HepG2 (cell line): ENCODE measurements around the gene GFRA1. TPM values are rescaled to one million over a fixed set of nuclear protein-coding genes. Genes with fewer than 3 reads are reported as not detected.

ENCODE experiments used
- ATAC-seq: fragments of 200-7000 bp; cut with Tn5 transposase; 3 replicates; pipeline ENCODE4 v1.9.1; 2020; ENCODE audit warnings: mild to moderate bottlenecking, moderate library complexity
- BruUV-seq: library from RNA; stranded (reverse); fragments of 400-500 nt; replicated peaks from 2 replicates; lab custom pipeline; 2021; lab: Mats Ljungman, UMichigan
- CTCF ChIA-PET: fragments of 300-600 bp; formaldehyde crosslinking; extraction: SDS; loops from one replicate; lab custom pipeline; 2021; ENCODE audit warnings: low total read pairs, inconsistent platforms, low intra/inter-chr PET ratio; lab: Yijun Ruan, JAX
- POLR2A ChIA-PET: fragments of 350-600 bp; sonication (Branson Sonifier 250); formaldehyde crosslinking; loops from one replicate; lab custom pipeline; 2020; ENCODE audit warnings: antibody characterized with exemption, inconsistent platforms; lab: Yijun Ruan, JAX
- DNase-seq: peaks from one replicate; pipeline ENCODE4 v3.0.0-alpha.2; 2015; ENCODE audit warnings: low spot score
- FAIRE-seq: peaks from 3 replicates; lab custom pipeline; 2011; peaks lifted over from hg19 to GRCh38; lab: Jason Lieb, UNC
- H2AFZ ChIP-seq: one replicate; pipeline ENCODE4 v1.6.1; 2011; ENCODE audit warnings: low read length, inconsistent platforms
- H3K27ac ChIP-seq: fragments of 300-600 bp; 3 replicates; pipeline ENCODE4 v1.8.0; 2011; ENCODE audit warnings: mixed run types, mild to moderate bottlenecking, mixed read lengths, low read length, inconsistent platforms; ENCODE audit not compliant: insufficient read depth; ENCODE audit errors: extremely low read length
- H3K27me3 ChIP-seq, 2 experiments: fragments of 200-600 bp in 1 of 2; 2 replicates in 1 of 2; 3 replicates in 1 of 2; pipeline versions ENCODE4 v1.6.0 to v1.8.0; 2011; ENCODE audit warnings: low read length in 2 of 2, mild to moderate bottlenecking in 2 of 2, moderate library complexity in 2 of 2, inconsistent platforms in 1 of 2; ENCODE audit not compliant: insufficient read depth in 2 of 2, control insufficient read depth in 1 of 2
- H3K36me3 ChIP-seq, 2 experiments: fragments of 200-600 bp in 1 of 2; replicated peaks in 1 of 2; 2 replicates in 1 of 2; 3 replicates in 1 of 2; pipeline versions ENCODE4 v1.5.1 to v1.8.0; 2011; ENCODE audit warnings: low read length in 2 of 2, inconsistent platforms in 1 of 2; ENCODE audit not compliant: insufficient read depth in 2 of 2, control insufficient read depth in 1 of 2
- H3K4me1 ChIP-seq: 2 replicates; pipeline ENCODE4 v1.5.1; 2012; ENCODE audit warnings: low read length, inconsistent platforms; ENCODE audit not compliant: insufficient read depth
- H3K4me2 ChIP-seq: 2 replicates; pipeline ENCODE4 v1.6.0; 2011; ENCODE audit warnings: low read depth, low read length, inconsistent platforms
- H3K4me3 ChIP-seq, 3 experiments: fragments of 200-600 bp in 1 of 3; sonication (generic), shearing (Covaris generic) in 1 of 3; replicated peaks in 1 of 3; 2 replicates each; pipeline ENCODE4 v1.5.1; 2011 to 2016; ENCODE audit warnings: low read length in 3 of 3, inconsistent platforms in 2 of 3, low read depth in 2 of 3, mild to moderate bottlenecking in 2 of 3, control low read depth in 1 of 3, mixed read lengths in 1 of 3; ENCODE audit not compliant: insufficient read depth in 1 of 3
- H3K79me2 ChIP-seq: one replicate; pipeline ENCODE4 v1.6.1; 2011; ENCODE audit warnings: low read length, inconsistent platforms; ENCODE audit not compliant: insufficient read depth
- H3K9ac ChIP-seq: 2 replicates; pipeline ENCODE4 v1.6.0; 2011; ENCODE audit warnings: mild to moderate bottlenecking, low read depth, low read length, inconsistent platforms; ENCODE audit not compliant: insufficient read depth
- H3K9me3 ChIP-seq: 2 replicates; pipeline ENCODE4 v1.5.1; 2012; ENCODE audit warnings: mild to moderate bottlenecking, low read length
- H4K20me1 ChIP-seq: 2 replicates; pipeline ENCODE4 v1.6.0; 2011; ENCODE audit warnings: inconsistent platforms, mild to moderate bottlenecking, low read length, moderate library complexity; ENCODE audit not compliant: insufficient read depth
- NONO ChIP-seq, 2 experiments: fragments of 450-650 bp in 1 of 2; sonication (generic) in 1 of 2; formaldehyde crosslinking in 1 of 2; IDR thresholded peaks in 1 of 2; conservative IDR thresholded peaks in 1 of 2; 2 replicates each; pipeline versions ENCODE4 v1.6.1 to v1.8.0; 2017 to 2022; ENCODE audit warnings: mild to moderate bottlenecking in 1 of 2, missing genetic modification reagents in 1 of 2, moderate library complexity in 1 of 2
- SNAPC2 ChIP-seq: sonication (generic); formaldehyde crosslinking; IDR thresholded peaks from 2 replicates; pipeline ENCODE4 v1.8.1; 2022; ENCODE audit warnings: mild to moderate bottlenecking, missing genetic modification reagents
- U2AF1 ChIP-seq: fragments of 200-400 bp; formaldehyde crosslinking; optimal IDR thresholded peaks from 2 replicates; pipeline ENCODE3; 2017; ENCODE audit warnings: mild to moderate bottlenecking, low read depth, low read length
- XBP1 ChIP-seq: sonication (generic); formaldehyde crosslinking; IDR thresholded peaks from 2 replicates; pipeline ENCODE4 v1.5.0; 2020; ENCODE audit warnings: missing genetic modification reagents
- ZNF670 ChIP-seq: sonication (generic); formaldehyde crosslinking; IDR thresholded peaks from 2 replicates; pipeline ENCODE4 v1.8.0; 2022; ENCODE audit warnings: mild to moderate bottlenecking, missing genetic modification reagents, borderline replicate concordance
- ZNF703 ChIP-seq: sonication (generic); formaldehyde crosslinking; IDR thresholded peaks from 2 replicates; pipeline ENCODE4 v1.5.1; 2020; ENCODE audit warnings: missing genetic modification reagents, mild to moderate bottlenecking, moderate library complexity, borderline replicate concordance
- ZNF776 ChIP-seq: sonication (generic); formaldehyde crosslinking; IDR thresholded peaks from 2 replicates; pipeline ENCODE4 v1.4.0; 2020; ENCODE audit warnings: mild to moderate bottlenecking, missing genetic modification reagents
- ZSCAN25 ChIP-seq: sonication (generic); formaldehyde crosslinking; IDR thresholded peaks from 2 replicates; pipeline ENCODE4 v1.8.0; 2022; ENCODE audit warnings: mild to moderate bottlenecking, missing genetic modification reagents
- WGBS: methylation state at CpG from one replicate; pipeline ENCODE4 v1.1.6; 2017; ENCODE audit warnings: low lambda C conversion rate; 5-methylcytosine and 5-hydroxymethylcytosine counted together
- in situ Hi-C: cut with HindIII; loops from 2 replicates; pipeline ENCODE4 v1.10.0; 2017; ENCODE audit warnings: low pct_unique_long_range_greater_than_20kb; ENCODE audit not compliant: extremely low pct_ligation_motif_present
- intact Hi-C: fragments of 100-400 bp; cut with micrococcal nuclease; formaldehyde crosslinking; loops from one replicate; pipeline ENCODE4 v1.10.0; 2022; ENCODE audit not compliant: unreplicated experiment
- polyA plus RNA-seq, 8 experiments: library from polyadenylated mRNA; depleted of rRNA in 3 of 8; stranded (reverse) in 7 of 8; unstranded in 1 of 8; fragments of >200 nt; fragmentation: Illumina TruSeq in 4 of 8; extraction: Trizol in 4 of 8; gene quantifications; 2 replicates each; pipeline versions ENCODE4 v1.2.1 to v1.2.3, GENCODE V29; 2011 to 2016; ENCODE audit warnings: low read depth in 4 of 8, missing spikeins in 1 of 8, mixed read lengths in 1 of 8; ENCODE audit not compliant: insufficient read depth in 1 of 8
- total RNA-seq, 5 experiments: library from RNA; depleted of rRNA; stranded (reverse); fragments of >200 nt; fragmentation: Illumina TruSeq; extraction: Trizol; gene quantifications; 2 replicates each; pipeline ENCODE4 v1.2.3, GENCODE V29; 2016; ENCODE audit warnings: low read depth in 1 of 5

Gene GFRA1
- total and polyA plus RNA-seq, 2 of the 13 experiments (the other 11 are each of a cell fraction or from before 2014, with no cell fraction given) = not detected

GRCh38 chr10:116256752-116257259 is 16.2 kb downstream of the GFRA1 start:
- ChIA-PET CTCF (no interaction called here), POLR2A (no interaction called here)
- H3K4me3 ChIP-seq = no peak overlapping the region
- H4K20me1 ChIP-seq = no peaks in the 10 kb centered on the region
- H3K27ac ChIP-seq = no peak overlapping the region
- FAIRE-seq (no peak), DNase-seq (no peak), ATAC-seq (no peak)
- no peak overlapping the region for H3K4me2 ChIP-seq
- BruUV-seq = no TSS peak
- 0% methylated on average over 3 of the region's 5 CpGs for WGBS
- no peak overlapping the region for H2AFZ ChIP-seq
- H3K4me1 ChIP-seq = no peaks in the 10 kb centered on the region
- no peaks in the 10 kb centered on the region for H3K79me2 ChIP-seq
- intact Hi-C loops (no loop called here), in situ Hi-C loops (no loop called here)
- H3K9ac ChIP-seq = no peak overlapping the region
- TF ChIP-seq XBP1 (CRISPR knock-in tag) (no peak), NONO (IDR thresholded peaks at IDR 0.05) (no peak), NONO (CRISPR knock-in tag; conservative IDR thresholded peaks at IDR 0.05) (no peak), SNAPC2 (CRISPR knock-in tag) (no peak), ZSCAN25 (CRISPR knock-in tag) (no peak)
- no peaks in the 10 kb centered on the region for H3K36me3 ChIP-seq
- no peaks in the 10 kb centered on the region; a peak in 1 of 5 replicates for H3K27me3 ChIP-seq
- H3K9me3 ChIP-seq = no peaks in the 10 kb centered on the region

- POLR2A ChIA-PET = no interaction called here
- Histone ChIP-seq H4K20me1 (no peaks in the 10 kb centered on the region), H3K9me3 (no peaks in the 10 kb centered on the region), H3K4me2 (no peak overlapping the region), H3K9ac (no peak overlapping the region), H3K4me3 (no peak overlapping the region), H3K4me1 (no peaks in the 10 kb centered on the region), H2AFZ (no peak overlapping the region)
- intact Hi-C loops = no loop called here
- DNase-seq (no peak), FAIRE-seq (no peak)
- no TSS peak for BruUV-seq
- TF ChIP-seq ZNF776 = no peak
- no peak for TF ChIP-seq ZNF670 (CRISPR knock-in tag)
- no peak for TF ChIP-seq U2AF1
- no peak for TF ChIP-seq ZNF703 (CRISPR knock-in tag)
- TF ChIP-seq, all 625 proteins: peak for 0
- Histone ChIP-seq H3K79me2 (no peaks in the 10 kb centered on the region), H3K36me3 (no peaks in the 10 kb centered on the region), H3K27ac (no peak overlapping the region), H3K27me3 (no peaks in the 10 kb centered on the region; a peak in 1 of 5 replicates)
- in situ Hi-C loops = no loop called here
- no peak for ATAC-seq
- CTCF ChIA-PET = no interaction called here
- 4% methylated on average over 12 of the region's 12 CpGs for WGBS
These were observed 16.9 kb downstream of the GFRA1 start for GRCh38 chr10:116255886-116256751.
